HEK293 (cell line): ENCODE measurements around the gene ARHGAP4.

ENCODE experiments used
- CTCF ChIA-PET: fragments of 350-600 bp; formaldehyde crosslinking; extraction: SDS; loops from one replicate; lab custom pipeline; 2021; ENCODE audit warnings: antibody characterized with exemption; lab: Yijun Ruan, JAX
- POLR2A ChIA-PET: fragments of 300-600 bp; formaldehyde crosslinking; extraction: SDS; loops from one replicate; lab custom pipeline; 2020; ENCODE audit warnings: antibody characterized with exemption, inconsistent platforms; lab: Yijun Ruan, JAX
- H3K27ac ChIP-seq: fragments of 200-500 bp; sonication (Bioruptor generic); 2 replicates; pipeline ENCODE4 v1.5.1; 2014; ENCODE audit warnings: low read depth, low read length, control low read depth, inconsistent platforms; ENCODE audit errors: extremely low read depth
- H3K36me3 ChIP-seq, 2 experiments: fragments of 200-500 bp in 1 of 2; sonication (Bioruptor generic) in 1 of 2; 1 replicate in 1 of 2; 2 replicates in 1 of 2; pipeline ENCODE4 v1.5.1; 2014 to 2017; ENCODE audit warnings: inconsistent platforms in 2 of 2, low read length in 2 of 2; ENCODE audit not compliant: control insufficient read depth in 2 of 2, insufficient read depth in 1 of 2
- H3K4me1 ChIP-seq: fragments of 200-500 bp; sonication (Bioruptor generic); 2 replicates; pipeline ENCODE4 v1.5.1; 2014; ENCODE audit warnings: mild to moderate bottlenecking, low read length, inconsistent platforms; ENCODE audit not compliant: control insufficient read depth, insufficient read depth
- H3K4me3 ChIP-seq: 2 replicates; pipeline ENCODE4 v1.5.1; 2011; ENCODE audit warnings: low read depth, mild to moderate bottlenecking, control low read depth, low read length, moderate library complexity
- H3K9me3 ChIP-seq: fragments of 200-500 bp; sonication (Bioruptor generic); 2 replicates; pipeline ENCODE4 v1.5.1; 2014; ENCODE audit warnings: low read depth, low read length, inconsistent platforms; ENCODE audit not compliant: control insufficient read depth, insufficient read depth
- GFI1B ChIP-seq: fragments of 450-650 bp; formaldehyde crosslinking; IDR thresholded peaks from 2 replicates; pipeline ENCODE4 v1.5.1; 2016; ENCODE audit warnings: missing biosample characterization, missing genetic modification characterization
- KLF7 ChIP-seq: fragments of 450-650 bp; formaldehyde crosslinking; IDR thresholded peaks from 2 replicates; pipeline ENCODE4 v1.5.1; 2016; ENCODE audit warnings: missing biosample characterization, missing genetic modification characterization, borderline replicate concordance
- OSR2 ChIP-seq: fragments of 450-650 bp; formaldehyde crosslinking; IDR thresholded peaks from 2 replicates; pipeline ENCODE4 v1.5.1; 2016; ENCODE audit warnings: missing biosample characterization, missing genetic modification characterization
- SCRT1 ChIP-seq: fragments of 450-650 bp; formaldehyde crosslinking; IDR thresholded peaks from 2 replicates; pipeline ENCODE4 v1.5.1; 2016; ENCODE audit warnings: missing biosample characterization, missing genetic modification characterization, borderline replicate concordance
- ZBTB20 ChIP-seq: fragments of 450-650 bp; formaldehyde crosslinking; IDR thresholded peaks from 2 replicates; pipeline ENCODE4 v1.5.1; 2016; ENCODE audit warnings: missing biosample characterization, missing genetic modification characterization
- ZFP41 ChIP-seq: fragments of 450-650 bp; formaldehyde crosslinking; IDR thresholded peaks from 2 replicates; pipeline ENCODE4 v1.5.1; 2016; ENCODE audit warnings: missing biosample characterization, missing genetic modification characterization, borderline replicate concordance
- ZFP69B ChIP-seq: fragments of 450-650 bp; formaldehyde crosslinking; IDR thresholded peaks from 2 replicates; pipeline ENCODE4 v1.5.1; 2016; ENCODE audit warnings: missing biosample characterization, missing genetic modification characterization
- ZNF16 ChIP-seq: fragments of 450-650 bp; formaldehyde crosslinking; IDR thresholded peaks from 2 replicates; pipeline ENCODE4 v1.5.1; 2016; ENCODE audit warnings: low read depth, missing biosample characterization, missing genetic modification characterization
- ZNF223 ChIP-seq: fragments of 450-650 bp; formaldehyde crosslinking; IDR thresholded peaks from 2 replicates; pipeline ENCODE4 v1.5.1; 2016; ENCODE audit warnings: missing biosample characterization, missing genetic modification characterization
- ZNF391 ChIP-seq: fragments of 450-650 bp; formaldehyde crosslinking; IDR thresholded peaks from 2 replicates; pipeline ENCODE4 v1.5.1; 2016; ENCODE audit warnings: low read depth, missing biosample characterization, missing genetic modification characterization, borderline replicate concordance
- ZNF426 ChIP-seq: fragments of 450-650 bp; formaldehyde crosslinking; IDR thresholded peaks from 2 replicates; pipeline ENCODE4 v1.5.1; 2017; ENCODE audit warnings: missing biosample characterization, missing genetic modification characterization, mild to moderate bottlenecking, inconsistent platforms, moderate library complexity
- ZNF701 ChIP-seq: fragments of 450-650 bp; formaldehyde crosslinking; IDR thresholded peaks from 2 replicates; pipeline ENCODE4 v1.5.1; 2016; ENCODE audit warnings: missing biosample characterization, missing genetic modification characterization
- ZNF776 ChIP-seq: fragments of 450-650 bp; formaldehyde crosslinking; IDR thresholded peaks from 2 replicates; pipeline ENCODE4 v1.5.0; 2017; ENCODE audit warnings: missing biosample characterization, missing genetic modification characterization, borderline replicate concordance
- ZSCAN16 ChIP-seq: fragments of 450-650 bp; formaldehyde crosslinking; IDR thresholded peaks from 2 replicates; pipeline ENCODE4 v1.5.1; 2016; ENCODE audit warnings: missing biosample characterization, missing genetic modification characterization
- TF ChIP-seq, protein P1 (sequence below): fragments of 450-650 bp; formaldehyde crosslinking; IDR thresholded peaks from 2 replicates; pipeline ENCODE4 v1.5.1; 2017; ENCODE audit warnings: missing biosample characterization, missing genetic modification characterization
- TF ChIP-seq, protein P2 (sequence below): fragments of 450-650 bp; formaldehyde crosslinking; IDR thresholded peaks from 2 replicates; pipeline ENCODE4 v1.5.1; 2017; ENCODE audit warnings: missing biosample characterization, missing genetic modification characterization
- TF ChIP-seq, protein P3 (sequence below): fragments of 450-650 bp; formaldehyde crosslinking; IDR thresholded peaks from 2 replicates; pipeline ENCODE4 v1.5.1; 2016; ENCODE audit warnings: missing biosample characterization, missing genetic modification characterization
- TF ChIP-seq, protein P4 (sequence below): fragments of 450-650 bp; IDR thresholded peaks from 2 replicates; pipeline ENCODE4 v1.5.1; 2018; ENCODE audit warnings: missing biosample characterization, missing genetic modification characterization
- TF ChIP-seq, protein P5 (sequence below): fragments of 450-650 bp; formaldehyde crosslinking; optimal IDR thresholded peaks from 2 replicates; pipeline ENCODE3; 2016; ENCODE audit warnings: missing biosample characterization, mild to moderate bottlenecking, missing genetic modification characterization
- TF ChIP-seq, protein P6 (sequence below): fragments of 450-650 bp; formaldehyde crosslinking; IDR thresholded peaks from 2 replicates; pipeline ENCODE4 v1.5.1; 2017; ENCODE audit warnings: missing biosample characterization, missing genetic modification characterization

ARHGAP4 gene

DNA sequence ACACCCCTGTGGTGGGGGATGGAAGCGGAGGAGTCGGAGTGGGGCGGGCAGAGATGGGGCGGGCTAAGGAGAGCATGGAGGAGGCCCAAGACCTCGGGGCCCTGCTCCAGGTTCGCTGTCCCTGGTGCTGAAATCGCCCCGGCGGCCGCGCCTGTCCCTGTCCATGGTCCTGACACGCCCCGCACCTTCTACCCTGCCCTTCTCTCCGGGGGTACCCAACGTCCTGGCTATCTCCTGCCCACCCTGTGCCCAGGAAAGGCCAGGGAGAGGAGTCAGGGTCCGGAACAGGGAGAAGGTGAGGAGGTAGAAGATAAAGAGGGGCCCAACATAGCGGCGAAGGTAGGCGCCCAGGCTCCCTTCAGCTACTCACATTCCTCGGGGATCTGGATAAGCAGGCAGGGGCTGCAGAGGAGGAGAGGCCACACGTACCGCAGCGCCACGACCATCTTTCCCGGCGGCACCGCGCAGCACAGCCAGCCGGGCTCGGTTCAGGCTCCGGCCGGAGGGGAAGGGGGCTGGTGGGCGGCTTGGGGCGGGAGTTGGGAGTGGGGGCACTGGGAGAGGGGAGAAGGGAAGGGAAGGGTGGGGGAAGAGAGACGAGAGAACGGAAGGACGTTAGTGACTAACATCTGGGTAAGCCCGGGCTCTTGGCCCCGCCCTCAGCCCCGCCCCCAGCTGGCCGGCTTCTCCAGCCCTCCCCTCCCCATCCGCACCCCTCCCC, 50.5 kb downstream of the ARHGAP4 start (continued):
- TF ChIP-seq KLF7 (tag by site-specific recombination): peak; percentile 64; the same call in 1 of the 2 replicates
- no peak for TF ChIP-seq SCRT1 (tag by site-specific recombination)
- TF ChIP-seq, protein P1, sequence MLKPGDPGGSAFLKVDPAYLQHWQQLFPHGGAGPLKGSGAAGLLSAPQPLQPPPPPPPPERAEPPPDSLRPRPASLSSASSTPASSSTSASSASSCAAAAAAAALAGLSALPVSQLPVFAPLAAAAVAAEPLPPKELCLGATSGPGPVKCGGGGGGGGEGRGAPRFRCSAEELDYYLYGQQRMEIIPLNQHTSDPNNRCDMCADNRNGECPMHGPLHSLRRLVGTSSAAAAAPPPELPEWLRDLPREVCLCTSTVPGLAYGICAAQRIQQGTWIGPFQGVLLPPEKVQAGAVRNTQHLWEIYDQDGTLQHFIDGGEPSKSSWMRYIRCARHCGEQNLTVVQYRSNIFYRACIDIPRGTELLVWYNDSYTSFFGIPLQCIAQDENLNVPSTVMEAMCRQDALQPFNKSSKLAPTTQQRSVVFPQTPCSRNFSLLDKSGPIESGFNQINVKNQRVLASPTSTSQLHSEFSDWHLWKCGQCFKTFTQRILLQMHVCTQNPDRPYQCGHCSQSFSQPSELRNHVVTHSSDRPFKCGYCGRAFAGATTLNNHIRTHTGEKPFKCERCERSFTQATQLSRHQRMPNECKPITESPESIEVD (tag by site-specific recombination): no peak

DNA sequence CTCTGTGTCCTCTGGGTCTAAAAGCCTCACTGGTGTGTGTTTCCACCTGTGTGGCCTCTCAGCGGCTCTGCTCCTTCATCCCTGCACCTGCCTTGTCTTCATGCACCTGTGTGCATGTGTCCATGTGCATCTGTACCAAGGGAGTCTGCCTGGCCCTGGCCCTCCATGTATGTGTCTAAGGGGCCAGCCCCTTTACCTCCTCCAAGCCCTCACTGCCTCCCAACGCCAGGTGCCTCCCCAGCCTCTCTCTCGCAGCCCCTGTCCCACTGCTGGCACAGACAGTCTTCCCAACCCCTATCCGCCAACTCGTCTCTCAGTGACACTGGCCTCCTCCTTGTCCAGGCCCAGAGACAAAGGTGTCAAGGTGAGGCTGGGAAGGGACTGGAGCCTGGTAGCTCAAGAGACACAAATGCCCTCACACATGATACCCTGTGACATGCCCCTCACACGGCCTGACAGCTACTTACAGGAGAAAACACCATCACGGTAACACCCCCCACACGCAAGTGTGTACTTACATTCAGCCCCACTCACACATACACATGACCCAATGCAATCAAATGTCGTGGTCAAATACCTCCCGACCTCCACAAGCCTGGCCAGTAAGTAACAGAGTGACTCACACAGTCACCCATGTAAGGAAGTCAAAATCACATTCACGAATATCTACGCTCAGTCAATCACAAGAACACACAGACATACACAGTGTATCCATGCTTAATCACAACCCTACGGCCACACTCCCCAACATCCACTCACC, 51.5 kb downstream of the ARHGAP4 start:
- ChIA-PET CTCF (interaction anchor here (1.6 kb wide), 1 partner anchor 49 kb away, joined by 8 read pairs; no protein-coding TSS in a partner anchor), POLR2A (no interaction called here)
- Histone ChIP-seq H3K36me3 (no peaks in the 10 kb centered on the region), H3K9me3 (no peaks in the 10 kb centered on the region), H3K27ac (no peak overlapping the region), H3K4me1 (no peaks in the 10 kb centered on the region), H3K4me3 (no peak overlapping the region)
- TF ChIP-seq GFI1B: no peak
- no peak for TF ChIP-seq ZFP69B
- TF ChIP-seq, protein P2, sequence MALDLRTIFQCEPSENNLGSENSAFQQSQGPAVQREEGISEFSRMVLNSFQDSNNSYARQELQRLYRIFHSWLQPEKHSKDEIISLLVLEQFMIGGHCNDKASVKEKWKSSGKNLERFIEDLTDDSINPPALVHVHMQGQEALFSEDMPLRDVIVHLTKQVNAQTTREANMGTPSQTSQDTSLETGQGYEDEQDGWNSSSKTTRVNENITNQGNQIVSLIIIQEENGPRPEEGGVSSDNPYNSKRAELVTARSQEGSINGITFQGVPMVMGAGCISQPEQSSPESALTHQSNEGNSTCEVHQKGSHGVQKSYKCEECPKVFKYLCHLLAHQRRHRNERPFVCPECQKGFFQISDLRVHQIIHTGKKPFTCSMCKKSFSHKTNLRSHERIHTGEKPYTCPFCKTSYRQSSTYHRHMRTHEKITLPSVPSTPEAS (tag by site-specific recombination): no peak
- TF ChIP-seq, protein P3, sequence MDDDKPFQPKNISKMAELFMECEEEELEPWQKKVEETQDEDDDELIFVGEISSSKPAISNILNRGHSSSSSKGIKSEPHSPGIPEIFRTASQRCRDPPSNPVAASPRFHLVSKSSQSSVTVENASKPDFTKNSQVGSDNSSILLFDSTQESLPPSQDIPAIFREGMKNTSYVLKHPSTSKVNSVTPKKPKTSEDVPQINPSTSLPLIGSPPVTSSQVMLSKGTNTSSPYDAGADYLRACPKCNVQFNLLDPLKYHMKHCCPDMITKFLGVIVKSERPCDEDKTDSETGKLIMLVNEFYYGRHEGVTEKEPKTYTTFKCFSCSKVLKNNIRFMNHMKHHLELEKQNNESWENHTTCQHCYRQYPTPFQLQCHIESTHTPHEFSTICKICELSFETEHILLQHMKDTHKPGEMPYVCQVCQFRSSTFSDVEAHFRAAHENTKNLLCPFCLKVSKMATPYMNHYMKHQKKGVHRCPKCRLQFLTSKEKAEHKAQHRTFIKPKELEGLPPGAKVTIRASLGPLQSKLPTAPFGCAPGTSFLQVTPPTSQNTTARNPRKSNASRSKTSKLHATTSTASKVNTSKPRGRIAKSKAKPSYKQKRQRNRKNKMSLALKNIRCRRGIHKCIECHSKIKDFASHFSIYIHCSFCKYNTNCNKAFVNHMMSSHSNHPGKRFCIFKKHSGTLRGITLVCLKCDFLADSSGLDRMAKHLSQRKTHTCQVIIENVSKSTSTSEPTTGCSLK (tag by site-specific recombination): no peak
- TF ChIP-seq ZNF223 (tag by site-specific recombination): no peak
- no peak for TF ChIP-seq OSR2 (tag by site-specific recombination)
- TF ChIP-seq ZNF701 (tag by site-specific recombination): no peak
- no peak for TF ChIP-seq ZNF776
- TF ChIP-seq, protein P4, sequence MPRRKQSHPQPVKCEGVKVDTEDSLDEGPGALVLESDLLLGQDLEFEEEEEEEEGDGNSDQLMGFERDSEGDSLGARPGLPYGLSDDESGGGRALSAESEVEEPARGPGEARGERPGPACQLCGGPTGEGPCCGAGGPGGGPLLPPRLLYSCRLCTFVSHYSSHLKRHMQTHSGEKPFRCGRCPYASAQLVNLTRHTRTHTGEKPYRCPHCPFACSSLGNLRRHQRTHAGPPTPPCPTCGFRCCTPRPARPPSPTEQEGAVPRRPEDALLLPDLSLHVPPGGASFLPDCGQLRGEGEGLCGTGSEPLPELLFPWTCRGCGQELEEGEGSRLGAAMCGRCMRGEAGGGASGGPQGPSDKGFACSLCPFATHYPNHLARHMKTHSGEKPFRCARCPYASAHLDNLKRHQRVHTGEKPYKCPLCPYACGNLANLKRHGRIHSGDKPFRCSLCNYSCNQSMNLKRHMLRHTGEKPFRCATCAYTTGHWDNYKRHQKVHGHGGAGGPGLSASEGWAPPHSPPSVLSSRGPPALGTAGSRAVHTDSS: no peak
- TF ChIP-seq ZNF16: no peak
- TF ChIP-seq ZNF426 (tag by site-specific recombination): no peak
- no peak for TF ChIP-seq ZBTB20
- no peak for TF ChIP-seq ZSCAN16 (tag by site-specific recombination)
- TF ChIP-seq ZFP41 (tag by site-specific recombination): no peak
- TF ChIP-seq, protein P5, sequence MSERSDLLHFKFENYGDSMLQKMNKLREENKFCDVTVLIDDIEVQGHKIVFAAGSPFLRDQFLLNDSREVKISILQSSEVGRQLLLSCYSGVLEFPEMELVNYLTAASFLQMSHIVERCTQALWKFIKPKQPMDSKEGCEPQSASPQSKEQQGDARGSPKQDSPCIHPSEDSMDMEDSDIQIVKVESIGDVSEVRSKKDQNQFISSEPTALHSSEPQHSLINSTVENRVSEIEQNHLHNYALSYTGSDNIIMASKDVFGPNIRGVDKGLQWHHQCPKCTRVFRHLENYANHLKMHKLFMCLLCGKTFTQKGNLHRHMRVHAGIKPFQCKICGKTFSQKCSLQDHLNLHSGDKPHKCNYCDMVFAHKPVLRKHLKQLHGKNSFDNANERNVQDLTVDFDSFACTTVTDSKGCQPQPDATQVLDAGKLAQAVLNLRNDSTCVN (tag by site-specific recombination): no peak
- TF ChIP-seq, protein P6, sequence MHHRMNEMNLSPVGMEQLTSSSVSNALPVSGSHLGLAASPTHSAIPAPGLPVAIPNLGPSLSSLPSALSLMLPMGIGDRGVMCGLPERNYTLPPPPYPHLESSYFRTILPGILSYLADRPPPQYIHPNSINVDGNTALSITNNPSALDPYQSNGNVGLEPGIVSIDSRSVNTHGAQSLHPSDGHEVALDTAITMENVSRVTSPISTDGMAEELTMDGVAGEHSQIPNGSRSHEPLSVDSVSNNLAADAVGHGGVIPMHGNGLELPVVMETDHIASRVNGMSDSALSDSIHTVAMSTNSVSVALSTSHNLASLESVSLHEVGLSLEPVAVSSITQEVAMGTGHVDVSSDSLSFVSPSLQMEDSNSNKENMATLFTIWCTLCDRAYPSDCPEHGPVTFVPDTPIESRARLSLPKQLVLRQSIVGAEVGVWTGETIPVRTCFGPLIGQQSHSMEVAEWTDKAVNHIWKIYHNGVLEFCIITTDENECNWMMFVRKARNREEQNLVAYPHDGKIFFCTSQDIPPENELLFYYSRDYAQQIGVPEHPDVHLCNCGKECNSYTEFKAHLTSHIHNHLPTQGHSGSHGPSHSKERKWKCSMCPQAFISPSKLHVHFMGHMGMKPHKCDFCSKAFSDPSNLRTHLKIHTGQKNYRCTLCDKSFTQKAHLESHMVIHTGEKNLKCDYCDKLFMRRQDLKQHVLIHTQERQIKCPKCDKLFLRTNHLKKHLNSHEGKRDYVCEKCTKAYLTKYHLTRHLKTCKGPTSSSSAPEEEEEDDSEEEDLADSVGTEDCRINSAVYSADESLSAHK (tag by site-specific recombination): no peak
- no peak for TF ChIP-seq ZNF391 (tag by site-specific recombination)
